DND-41 (cell line): ENCODE results near the gene PEMT.

Source experiments
- CTCF ChIP-seq: IDR thresholded peaks from 2 replicates; pipeline ENCODE4 v1.5.1; 2012; ENCODE audit warnings: borderline replicate concordance, low read length, moderate library complexity, mild to moderate bottlenecking; ENCODE audit not compliant: poor library complexity, severe bottlenecking; ENCODE audit errors: extremely low read depth
- EZH2 ChIP-seq: IDR thresholded peaks from 3 replicates; pipeline ENCODE4 v1.6.1; 2012; ENCODE audit warnings: borderline replicate concordance, low read depth, mild to moderate bottlenecking, moderate library complexity, low read length, inconsistent platforms; ENCODE audit not compliant: severe bottlenecking

- TF ChIP-seq CTCF (no peak), EZH2 (no peak)
Observed at GRCh38 chr17:17469358-17469757, 122.2 kb downstream of the PEMT start.
